D341Med (cell line): Measurements from ENCODE around the gene EMCN.
"Not testable (repeated sequence)": the region's sequence is repeated elsewhere in the genome, so short reads cannot be mapped to it uniquely, and the experiment has no call there.

Source experiments
- DNase-seq: peaks from one replicate; pipeline ENCODE4 v3.0.0; 2012; ENCODE audit warnings: low spot score

Gene EMCN

DNA sequence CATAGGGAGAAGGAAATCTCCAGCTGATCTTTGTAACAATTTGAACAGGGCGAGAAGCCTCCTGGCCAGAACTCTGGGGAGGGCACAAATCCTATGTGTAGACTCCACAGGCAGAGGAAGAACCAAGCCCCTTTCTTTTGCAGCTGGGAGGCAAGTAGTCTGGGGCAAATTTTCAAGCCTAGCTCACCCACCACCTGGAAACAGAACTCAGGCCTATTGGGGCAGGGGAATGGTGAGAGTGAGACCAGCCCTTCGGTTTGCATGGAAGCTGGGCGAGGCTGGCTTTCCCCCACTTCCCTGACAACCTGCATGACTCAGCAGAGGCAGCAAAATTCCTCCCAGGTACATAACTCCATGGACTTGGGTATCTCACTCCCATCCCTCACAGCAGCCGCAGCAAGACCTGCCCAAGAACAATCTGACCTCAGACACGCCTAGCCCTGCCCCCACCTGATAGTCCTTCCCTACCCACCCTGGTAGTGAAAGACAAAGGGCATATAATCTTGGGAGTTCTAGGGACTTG, 138.2 kb downstream of the EMCN start:
- no peak for DNase-seq

GRCh38 chr4:100372432-100372831, 145.4 kb downstream of the EMCN start:
- peak; percentile 50 for DNase-seq

DNA sequence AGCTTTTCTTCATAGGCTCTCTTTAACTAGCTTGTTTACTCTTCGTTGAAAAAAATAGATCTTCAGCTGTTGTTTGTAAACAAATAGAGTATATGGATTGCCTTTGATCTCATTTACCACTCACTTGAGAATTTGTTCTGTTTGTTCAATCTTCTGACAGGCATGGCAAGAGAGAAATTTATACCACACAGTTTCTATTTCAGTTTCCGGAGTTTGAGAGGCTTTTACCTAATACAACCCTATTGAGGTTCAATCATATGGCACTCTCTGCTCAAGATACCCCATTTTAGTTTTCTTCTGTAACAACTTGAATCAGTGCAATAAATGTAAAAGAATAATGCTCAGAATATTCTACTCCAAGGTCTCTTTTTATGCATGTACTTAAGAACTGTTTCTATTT, 148.0 kb downstream of the EMCN start:
- DNase-seq = no peak

- DNase-seq = no peak
Measured at GRCh38 chr4:100367451-100367850, 150.4 kb downstream of the EMCN start.

GRCh38 chr4:100366213-100366612, 151.6 kb downstream of the EMCN start:
- no peak for DNase-seq

GRCh38 chr4:100362366-100362765, 155.5 kb downstream of the EMCN start:
- no peak for DNase-seq

- no peak for DNase-seq
Measured at GRCh38 chr4:100361336-100361735, 156.5 kb downstream of the EMCN start.

DNA sequence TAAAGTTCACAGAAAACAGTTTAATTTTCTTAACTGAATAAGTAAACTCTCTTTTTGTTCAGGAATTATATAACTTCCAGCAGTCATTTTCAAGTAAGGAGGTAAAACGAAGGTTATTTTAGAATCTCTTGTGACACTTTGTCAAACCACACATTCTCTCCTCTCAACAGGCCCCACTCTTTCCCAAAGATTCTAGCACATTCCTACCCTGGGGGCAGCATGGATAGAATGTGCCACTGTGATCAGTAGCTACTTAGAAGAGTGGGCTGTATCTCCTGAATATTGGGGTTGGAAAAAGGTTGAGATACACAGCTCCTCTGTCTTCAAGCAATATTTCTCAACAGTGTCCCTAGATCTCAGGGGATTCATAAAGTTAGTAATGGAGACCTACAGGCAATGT, 157.6 kb downstream of the EMCN start:
- DNase-seq = no peak

DNA sequence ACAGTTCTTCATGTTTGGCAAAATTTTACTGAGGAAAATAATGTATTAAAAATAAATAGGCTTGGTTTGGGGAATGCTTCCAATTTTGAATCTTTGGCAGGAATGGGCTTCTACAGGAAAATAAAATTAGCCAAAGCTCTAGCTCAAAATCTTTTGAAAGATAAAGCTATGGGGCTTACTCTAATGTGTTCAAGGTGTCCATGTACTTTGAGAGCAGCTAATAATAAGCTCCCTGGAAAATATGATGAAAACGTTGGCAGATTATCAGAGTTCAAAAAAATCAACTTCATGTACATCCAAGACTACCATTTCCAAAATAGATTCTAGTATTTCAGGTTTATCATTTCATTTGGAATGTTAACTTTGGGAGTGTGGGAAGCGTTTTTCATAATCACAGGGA, 158.4 kb downstream of the EMCN start:
- no peak for DNase-seq

- DNase-seq = no peak
Measured at GRCh38 chr4:100357542-100357941, 160.3 kb downstream of the EMCN start.

GRCh38 chr4:100356172-100356571, 161.7 kb downstream of the EMCN start:
- DNase-seq = no peak

DNA sequence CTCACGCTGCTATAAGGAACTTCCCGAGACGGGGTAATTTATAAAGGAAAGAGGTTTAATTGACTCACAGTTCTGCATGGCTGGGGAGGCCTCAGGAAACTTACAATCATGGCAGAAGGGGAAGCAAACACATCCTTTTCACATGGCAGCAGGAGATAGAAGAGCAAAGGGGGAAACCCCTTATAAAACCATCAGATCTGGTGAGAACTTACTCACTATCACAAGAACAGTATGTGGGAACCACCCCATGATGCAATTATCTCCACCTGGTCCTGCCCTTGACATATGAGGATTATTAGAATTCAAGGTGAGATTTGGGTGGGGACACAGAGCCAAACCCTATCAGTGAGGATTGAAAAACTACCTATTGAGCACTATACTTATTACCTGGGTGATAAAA, 165.5 kb downstream of the EMCN start:
- DNase-seq = not testable (repeated sequence)

DNA sequence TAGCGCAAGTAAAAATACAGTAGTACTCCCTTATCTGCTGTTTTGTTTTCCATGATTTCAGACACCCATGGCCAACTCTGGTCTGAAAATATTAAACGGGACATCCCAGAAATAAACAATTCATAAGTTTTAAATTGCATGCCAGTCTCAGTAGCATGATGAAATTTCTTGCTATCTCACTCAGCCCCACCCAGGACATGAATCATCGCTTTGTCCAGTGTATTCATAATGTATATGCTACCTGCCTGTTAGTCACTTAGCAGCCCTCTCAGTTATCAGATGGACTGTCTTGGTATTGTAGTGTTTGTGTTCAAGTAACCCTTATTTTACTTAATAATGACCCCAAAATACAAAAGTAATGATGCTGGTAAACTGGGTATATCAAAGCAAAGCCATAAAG, 169.3 kb downstream of the EMCN start:
- DNase-seq = no peak

DNA sequence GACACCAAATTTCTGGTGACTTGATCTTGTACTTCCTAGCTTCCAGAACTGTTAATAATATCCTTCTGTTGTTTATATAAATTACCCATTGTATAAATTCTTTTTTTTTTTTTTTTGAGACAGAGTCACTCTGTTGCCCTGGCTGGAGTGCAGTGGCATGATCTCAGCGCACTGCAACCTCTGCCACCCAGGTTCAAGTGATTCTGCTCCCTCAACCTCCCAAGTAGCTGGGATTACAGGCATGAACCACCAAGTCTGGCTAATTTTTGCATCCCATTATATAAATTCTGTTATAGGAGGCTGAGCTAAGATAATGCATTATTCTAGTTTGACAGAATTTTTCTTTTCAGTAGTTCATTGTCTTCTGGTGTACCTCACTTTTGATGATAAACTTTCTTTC, 170.6 kb downstream of the EMCN start:
- DNase-seq = no peak

GRCh38 chr4:100345585-100345984, 172.2 kb downstream of the EMCN start:
- no peak for DNase-seq
